ENCODE data around the gene CDK17.
"Not testable (repeated sequence)": the region's sequence is repeated elsewhere in the genome, so short reads cannot be mapped to it uniquely, and the experiment has no call there.

The CDK17 gene

DNA sequence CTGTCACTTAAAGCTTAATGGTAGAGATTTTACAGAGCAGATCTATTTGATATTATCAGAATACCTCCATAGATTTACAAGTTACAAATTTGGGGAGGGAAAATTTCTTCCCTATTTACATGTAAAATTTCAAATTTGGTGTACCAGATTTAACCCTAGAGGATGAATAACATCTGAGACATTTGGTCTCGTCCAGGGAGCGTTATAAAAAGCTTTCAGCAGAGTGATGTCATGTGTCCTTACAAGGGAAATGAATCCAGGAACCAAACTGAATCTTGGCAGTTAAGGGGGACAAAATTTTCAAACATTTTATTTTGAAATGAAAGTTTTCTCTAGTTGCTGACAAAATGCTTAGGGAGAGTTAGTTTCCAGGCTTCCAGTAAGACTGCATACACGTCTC is 4.5 kb upstream of the CDK17 start:
- TF ChIP-seq CTCF (IDR thresholded peaks at IDR 0.05; ENCODE audit: low read depth, low read length) = no peak
- peak; percentile 37 to 68 for DNase-seq (ENCODE audit: low read depth in 2 of 2)
- no peak overlapping the region for H3K4me3 ChIP-seq (replicated peaks in 1 of 2; ENCODE audit: low read depth in 2 of 2, low read length in 2 of 2)

- DNase-seq (ENCODE audit: low read depth in 2 of 2) = no peak
- no peak overlapping the region for H3K4me3 ChIP-seq (replicated peaks in 1 of 2; ENCODE audit: low read depth in 2 of 2, low read length in 2 of 2)
- no peak for TF ChIP-seq CTCF (IDR thresholded peaks at IDR 0.05; ENCODE audit: low read depth, low read length)
Measured at GRCh38 chr12:96403870-96404269, 3.6 kb upstream of the CDK17 start.

- not testable (repeated sequence) for H3K4me3 ChIP-seq (replicated peaks in 1 of 2; ENCODE audit: low read depth in 2 of 2, low read length in 2 of 2); DNase-seq (ENCODE audit: low read depth in 2 of 2)
Measured at GRCh38 chr12:96402522-96402921, 2.3 kb upstream of the CDK17 start.

DNA sequence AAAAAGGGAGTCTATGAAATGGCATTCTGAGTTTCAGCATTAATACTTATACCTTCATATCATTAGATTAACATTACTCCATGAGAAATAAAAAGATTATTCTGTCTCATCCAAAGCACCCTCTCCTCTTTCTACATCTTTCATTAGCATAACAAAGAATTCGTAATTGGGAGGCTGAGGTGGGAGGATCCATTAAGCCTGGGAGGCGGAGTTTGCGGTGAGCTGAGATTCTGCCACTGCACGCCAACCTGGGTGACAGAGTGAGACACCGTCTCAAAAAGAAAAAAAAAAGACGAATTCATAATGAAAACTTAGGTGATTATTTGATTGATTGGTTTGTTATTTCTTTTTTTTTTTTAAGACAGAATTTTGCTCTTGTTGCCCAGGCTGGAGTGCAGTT is 1.8 kb upstream of the CDK17 start:
- DNase-seq (ENCODE audit: low read depth in 2 of 2) = no peak
- no peak for TF ChIP-seq CTCF (IDR thresholded peaks at IDR 0.05; ENCODE audit: low read depth, low read length)
- no peak overlapping the region for H3K4me3 ChIP-seq (replicated peaks in 1 of 2; ENCODE audit: low read depth in 2 of 2, low read length in 2 of 2)

GRCh38 chr12:96401076-96401871 is 1.0 kb upstream of the CDK17 start:
- H3K4me3 ChIP-seq (replicated peaks in 1 of 2; ENCODE audit: low read depth in 2 of 2, low read length in 2 of 2) = peak overlapping the region; percentile 65 to 85
- peak; percentile 45 for TF ChIP-seq CTCF (IDR thresholded peaks at IDR 0.05; ENCODE audit: low read depth, low read length)
- DNase-seq (ENCODE audit: low read depth in 2 of 2) = peak; percentile 91 to 92

DNA sequence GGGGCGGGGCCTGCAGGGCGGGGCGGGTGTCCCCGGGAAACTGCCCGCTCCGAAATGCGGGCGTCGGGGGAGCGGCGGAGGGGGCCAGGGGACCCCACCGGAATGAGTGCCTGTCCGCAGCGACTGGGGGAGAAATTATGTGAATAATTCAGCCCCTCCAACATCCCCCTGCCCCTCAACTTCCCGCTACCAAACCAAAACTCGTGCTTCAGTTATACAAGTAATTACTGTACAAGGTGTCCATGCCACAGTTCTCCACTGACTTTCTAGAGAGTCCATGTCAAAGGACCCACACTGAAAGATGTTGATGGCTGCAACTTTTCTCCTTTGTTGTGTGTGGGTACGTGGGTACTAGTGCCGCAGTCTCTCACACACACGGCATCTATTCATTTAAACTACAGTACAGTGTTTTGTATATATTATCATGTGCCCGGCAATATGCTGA is 414 bp upstream of the CDK17 start:
- no peak for TF ChIP-seq CTCF (IDR thresholded peaks at IDR 0.05; ENCODE audit: low read depth, low read length)
- DNase-seq (ENCODE audit: low read depth in 2 of 2) = peak in 1 of 2 donors; percentile 56
- peak overlapping the region; percentile 65 to 85 for H3K4me3 ChIP-seq (replicated peaks in 1 of 2; ENCODE audit: low read depth in 2 of 2, low read length in 2 of 2)

GRCh38 chr12:96399120-96399918 is 920 bp downstream of the CDK17 start:
- peak; percentile 18 for TF ChIP-seq CTCF (IDR thresholded peaks at IDR 0.05; ENCODE audit: low read depth, low read length)
- DNase-seq (ENCODE audit: low read depth in 2 of 2) = peak; percentile 79 to 83

More at GRCh38 chr12:96399120-96399918, 920 bp downstream of the CDK17 start:
- H3K4me3 ChIP-seq (replicated peaks in 1 of 2; ENCODE audit: low read depth in 2 of 2, low read length in 2 of 2) = peak overlapping the region; percentile 85 to 94

Data from cardiac fibroblast (primary cell).